Iris pigment epithelial cell (primary cell): ENCODE measurements around the gene DIMT1.

ENCODE experiments used
- DNase-seq: peaks from one replicate; pipeline ENCODE4 v3.0.0-alpha.2; 2011; ENCODE audit warnings: low read depth

The DIMT1 gene

DNA sequence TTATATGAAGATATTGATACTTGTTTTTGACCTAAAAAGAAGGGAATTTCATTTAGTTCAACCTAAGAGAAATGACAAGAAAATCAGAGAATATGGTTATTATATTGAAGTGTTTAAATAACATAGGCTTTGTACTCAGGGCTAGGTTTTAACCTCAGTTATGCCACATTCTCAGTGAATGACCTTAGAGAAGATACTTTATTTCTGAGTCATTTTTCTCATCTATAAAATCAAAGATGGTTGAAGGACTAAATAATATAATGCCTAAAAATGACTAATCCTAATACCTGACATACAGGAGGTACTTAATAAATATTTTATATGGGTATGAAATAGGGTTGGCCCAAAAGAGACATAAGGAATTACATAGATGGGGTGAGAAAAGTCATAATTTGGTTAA is 32.3 kb downstream of the DIMT1 start:
- peak; percentile 29 for DNase-seq

DNA sequence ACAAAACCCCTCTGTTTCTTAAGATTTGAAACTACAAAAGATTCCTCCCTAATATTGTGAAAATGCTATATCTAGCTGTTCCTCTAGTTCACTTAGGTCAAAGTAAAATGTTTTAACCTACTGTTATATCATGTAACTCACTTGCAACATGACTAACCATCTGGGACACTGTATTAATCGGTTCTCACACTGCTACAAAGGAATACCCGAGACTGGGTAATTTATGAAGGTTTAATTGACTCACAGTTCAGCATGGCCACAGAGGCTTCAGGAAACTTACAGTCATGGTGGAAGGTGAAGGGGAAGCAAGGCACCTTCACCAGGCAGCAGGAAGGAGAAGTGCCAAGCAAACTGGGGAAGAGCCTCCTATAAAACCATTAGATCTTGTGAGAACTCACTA is 34.7 kb downstream of the DIMT1 start:
- DNase-seq: no peak

DNA sequence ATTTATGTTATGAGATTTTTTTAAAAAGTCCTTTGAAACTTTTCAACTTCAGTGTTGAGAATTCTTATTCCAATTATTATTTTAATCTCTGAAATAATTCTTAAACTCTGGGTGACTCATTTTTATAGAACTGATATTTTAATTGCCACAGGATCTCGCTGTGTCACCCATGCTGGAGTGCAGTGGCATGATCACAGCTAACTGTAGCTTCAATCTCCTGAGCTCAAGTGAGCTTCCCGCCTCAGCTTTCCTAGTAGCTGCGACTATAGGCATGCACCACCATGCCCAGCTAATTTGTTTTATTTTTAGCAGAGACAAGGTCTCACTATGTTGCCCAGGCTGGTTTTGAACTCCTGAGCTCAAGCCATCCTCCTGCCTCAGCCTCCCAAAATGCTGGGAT is 41.0 kb downstream of the DIMT1 start:
- no peak for DNase-seq

DNA sequence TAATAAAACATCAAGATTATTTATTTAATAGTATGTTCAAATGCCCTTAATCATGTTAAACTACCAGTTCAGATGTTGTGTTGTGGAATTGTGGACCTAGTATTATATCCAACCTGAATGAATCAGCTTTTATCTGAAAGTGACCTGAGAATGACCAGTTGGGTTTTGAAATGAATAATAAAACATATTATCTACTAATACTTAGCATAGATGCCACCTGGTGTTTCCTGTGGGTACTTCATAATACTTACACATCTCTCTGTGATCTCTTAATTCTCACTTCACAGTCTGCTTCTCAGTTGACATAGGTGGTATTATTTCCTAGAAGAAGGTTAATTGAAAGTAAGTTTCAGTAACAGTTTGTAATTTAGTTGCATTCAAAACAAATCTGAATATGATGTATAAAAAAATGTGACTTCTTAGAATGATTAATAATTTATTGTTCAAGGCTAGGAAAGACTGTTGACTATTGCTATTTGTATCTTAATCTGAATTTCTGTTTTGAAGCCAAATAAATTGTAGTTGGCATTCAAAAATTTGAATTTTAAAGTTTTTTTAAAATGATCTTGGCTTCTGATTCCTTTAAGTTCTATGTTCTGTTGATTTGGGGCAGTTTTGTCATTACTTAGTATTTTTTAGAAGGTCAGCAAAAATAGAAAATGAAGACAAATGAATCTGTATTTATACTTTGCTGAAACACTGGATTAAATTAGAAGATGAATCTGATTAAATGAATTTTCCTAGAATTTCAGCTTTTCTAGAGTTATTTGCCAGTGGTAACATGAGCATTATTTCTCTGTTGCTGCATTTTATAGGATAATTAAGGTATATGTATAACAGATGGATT is 49.5 kb downstream of the DIMT1 start:
- DNase-seq: peak; percentile 73

DNA sequence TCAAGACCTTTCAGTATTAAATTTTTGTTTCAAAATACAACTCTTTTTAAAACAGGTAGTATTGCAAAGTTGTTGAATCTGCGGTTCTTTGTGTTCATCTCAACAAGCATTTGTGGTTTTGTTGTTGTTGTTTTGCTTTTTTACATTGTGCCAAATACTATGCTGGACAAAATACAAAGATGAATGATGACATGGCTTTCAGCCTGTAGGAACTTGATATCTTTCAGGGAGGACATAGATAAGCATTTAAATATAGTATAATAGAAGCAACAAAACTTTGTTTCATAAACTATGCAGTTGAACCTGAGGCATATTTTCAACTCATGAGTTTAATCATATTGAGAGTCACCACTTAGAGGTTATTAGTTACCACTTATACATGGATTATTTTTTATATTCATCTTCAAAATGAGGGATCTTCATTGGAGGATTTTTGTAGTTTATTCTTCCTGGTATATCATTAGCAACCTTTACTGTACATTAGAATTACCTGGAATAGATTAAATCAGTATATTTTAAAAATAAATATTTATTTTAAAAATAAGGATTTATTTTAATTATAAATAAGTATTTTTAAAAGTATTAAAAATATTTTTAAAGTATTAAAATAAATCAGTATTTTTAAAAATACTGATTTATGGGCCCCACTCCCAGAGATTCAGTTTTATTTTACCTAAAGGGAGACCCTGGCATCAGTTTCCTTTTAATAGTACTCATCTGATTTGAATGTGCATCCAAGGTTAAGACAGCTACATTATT is 54.8 kb downstream of the DIMT1 start:
- no peak for DNase-seq

DNA sequence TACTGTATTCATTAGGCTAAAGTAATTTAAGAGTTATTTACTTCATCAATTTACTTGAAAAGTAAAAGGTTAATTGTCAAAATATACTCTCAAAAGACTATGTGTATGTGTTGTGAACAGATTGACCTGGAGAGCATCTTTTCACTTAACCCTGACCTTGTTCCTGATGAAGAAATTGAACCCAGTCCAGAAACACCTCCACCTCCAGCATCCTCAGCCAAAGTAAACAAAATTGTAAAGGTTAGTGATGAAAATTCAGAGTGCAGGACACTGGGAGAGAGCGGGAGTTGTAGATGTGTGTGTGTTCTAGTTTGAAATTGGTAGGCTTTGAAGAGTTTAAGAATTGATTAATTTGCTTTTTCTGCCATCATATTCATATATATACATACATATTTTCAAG is 55.8 kb downstream of the DIMT1 start:
- DNase-seq: no peak

DNA sequence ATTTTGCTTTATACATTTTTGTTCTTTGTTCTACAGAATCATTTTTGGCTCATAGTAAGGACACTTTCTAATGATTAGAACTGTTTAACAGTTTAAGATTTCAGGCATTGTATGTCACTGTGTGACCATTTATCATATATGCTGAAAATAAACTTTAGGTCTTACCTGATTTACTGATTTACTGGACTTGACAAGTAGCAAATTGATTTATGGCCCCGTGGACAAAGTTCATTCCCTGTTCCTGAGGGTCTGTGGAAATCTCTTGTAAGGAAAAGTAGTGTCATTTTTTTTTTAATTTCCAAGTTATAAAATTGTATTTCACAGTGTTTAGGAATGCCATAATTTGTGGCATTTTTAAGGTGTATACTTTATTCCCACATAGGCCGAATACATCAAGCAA is 57.0 kb downstream of the DIMT1 start:
- DNase-seq: no peak

DNA sequence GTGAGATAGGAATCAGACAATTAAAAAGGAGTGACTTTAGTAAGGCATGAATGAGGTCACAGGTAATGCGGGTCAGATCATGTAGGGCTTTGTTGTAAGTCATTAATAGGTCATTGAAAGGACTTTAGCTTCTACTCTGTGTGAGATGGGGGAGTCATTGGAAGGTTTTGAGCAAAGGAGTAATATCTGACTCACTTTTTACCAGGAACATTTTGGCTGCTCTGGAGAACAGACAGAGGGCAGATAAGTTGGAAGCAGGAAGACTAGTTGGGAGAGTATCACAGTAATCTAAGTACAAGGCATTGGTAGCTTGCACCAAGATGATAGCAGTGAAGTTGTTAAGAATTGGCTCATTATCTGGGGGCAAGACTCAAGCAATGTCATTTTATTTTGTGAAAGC is 60.3 kb downstream of the DIMT1 start:
- DNase-seq: no peak

DNA sequence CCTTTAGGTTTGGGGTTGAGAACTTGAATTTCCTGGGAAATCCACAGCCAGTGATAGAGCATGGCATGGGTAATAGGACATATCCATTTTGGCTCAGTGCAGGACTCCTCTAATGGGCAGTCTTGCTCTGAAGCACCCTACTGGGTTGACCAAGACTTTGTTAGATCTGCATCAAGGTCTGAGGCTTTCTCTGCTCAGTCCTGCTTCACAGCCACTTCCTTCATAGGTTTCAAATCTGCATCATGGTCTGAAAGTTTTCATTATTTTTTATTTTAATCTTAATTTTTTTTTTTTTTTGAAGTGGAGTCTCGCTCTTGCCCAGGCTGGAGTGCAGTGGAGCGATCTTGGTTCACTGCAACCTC is 61.2 kb downstream of the DIMT1 start:
- no peak for DNase-seq

DNA sequence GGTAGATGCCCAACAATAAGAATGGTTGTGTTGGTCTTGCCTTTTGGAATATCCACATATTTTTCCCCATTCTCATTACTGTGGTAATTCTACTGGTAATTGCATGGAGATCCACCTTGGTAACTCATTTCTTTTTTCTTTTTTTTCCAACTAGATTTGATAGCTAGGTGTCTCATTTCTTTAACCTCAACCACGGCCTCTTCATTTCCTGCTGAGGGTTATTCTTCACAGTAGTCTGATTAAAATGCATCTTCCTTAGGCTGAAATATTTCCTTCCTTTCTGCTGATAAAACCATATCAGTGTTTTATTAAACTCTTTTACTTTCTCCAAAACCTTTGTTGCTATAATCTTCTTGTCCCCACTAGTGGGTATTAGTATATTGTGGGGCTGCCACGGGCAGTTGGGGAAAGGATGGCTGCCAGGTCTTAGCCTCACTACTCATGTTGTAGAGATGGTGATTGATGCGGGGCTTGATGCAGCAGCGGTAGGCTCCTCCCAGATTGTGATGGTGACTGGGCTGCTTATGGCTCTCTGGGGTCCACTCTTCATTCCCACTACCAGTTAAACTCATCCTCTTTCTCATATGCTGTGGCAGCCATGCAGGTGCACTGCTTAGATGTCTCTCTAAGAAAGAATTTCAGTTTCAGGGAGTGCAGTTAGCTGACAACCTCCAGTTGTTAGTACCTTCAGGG is 61.8 kb downstream of the DIMT1 start:
- no peak for DNase-seq

DNA sequence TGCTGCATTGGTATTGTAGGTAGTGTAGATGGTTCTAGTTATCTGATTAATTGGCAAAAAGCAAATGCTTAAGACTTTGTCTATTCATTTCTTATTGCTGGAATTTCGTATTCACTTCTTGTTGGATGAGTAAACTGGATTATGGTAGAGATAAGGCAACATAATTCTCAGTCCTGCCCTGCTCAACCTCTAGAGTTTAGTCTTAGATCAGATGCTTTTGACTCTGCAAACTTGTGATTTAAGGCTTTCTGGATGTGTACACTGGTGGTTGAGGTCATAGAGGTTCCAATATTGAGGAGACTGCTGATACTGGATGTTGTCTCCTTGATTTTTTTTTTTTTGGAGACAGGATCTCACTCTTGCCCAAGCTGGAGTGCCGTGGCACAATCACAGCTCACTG is 62.7 kb downstream of the DIMT1 start:
- DNase-seq: no peak

DNA sequence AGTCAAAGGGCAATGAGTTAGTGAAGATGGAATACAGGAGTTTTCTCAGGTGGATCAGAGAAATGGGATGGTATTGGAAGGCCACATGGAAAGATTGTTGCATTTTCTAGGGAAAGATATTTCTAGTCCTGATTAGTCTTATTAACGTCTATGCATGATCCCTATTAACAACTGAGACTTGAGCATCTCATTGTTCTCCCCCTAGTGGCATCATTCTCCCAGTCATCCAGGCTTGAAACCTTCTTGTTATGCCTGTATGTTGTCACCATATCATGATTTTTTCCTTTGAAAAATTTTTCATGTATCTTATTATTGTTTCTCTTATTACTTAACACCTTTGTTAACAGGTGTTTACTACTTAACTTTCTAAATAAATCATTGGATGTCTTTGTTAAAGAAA is 63.3 kb downstream of the DIMT1 start:
- peak; percentile 36 for DNase-seq
